HK-2 (cell line): ENCODE data around the gene UBASH3B.
A peak's percentile ranks its signal among the peaks of the same experiment; 100 is the strongest.
"Not testable (repeated sequence)": the region's sequence is repeated elsewhere in the genome, so short reads cannot be mapped to it uniquely, and the experiment has no call there.

Experiments
- DNase-seq: peaks from one replicate; pipeline ENCODE4 v3.0.0-alpha.2; 2018; ENCODE audit not compliant: unreplicated experiment

UBASH3B gene

GRCh38 chr11:122851366-122851966, 195.9 kb downstream of the UBASH3B start:
- no peak for DNase-seq

GRCh38 chr11:122852074-122852795, 196.7 kb downstream of the UBASH3B start:
- no peak for DNase-seq

GRCh38 chr11:122852796-122853160, 197.3 kb downstream of the UBASH3B start:
- no peak for DNase-seq

- DNase-seq: no peak
Observed at GRCh38 chr11:122853261-122853660, 197.7 kb downstream of the UBASH3B start.

GRCh38 chr11:122853971-122854446, 198.5 kb downstream of the UBASH3B start:
- peak; percentile 18 for DNase-seq

GRCh38 chr11:122861631-122862030, 206.1 kb downstream of the UBASH3B start:
- DNase-seq: no peak

GRCh38 chr11:122862091-122862490, 206.6 kb downstream of the UBASH3B start:
- DNase-seq: no peak

- not testable (repeated sequence) for DNase-seq
Observed at GRCh38 chr11:122863154-122863553, 207.6 kb downstream of the UBASH3B start.

GRCh38 chr11:122863704-122864326, 208.3 kb downstream of the UBASH3B start:
- DNase-seq: no peak
